Endometrium (tissue), 2 donors: ENCODE data around the gene PRKAR1A.
A peak's percentile ranks its signal among the peaks of the same experiment; 100 is the strongest.
"Not testable (repeated sequence)": the region's sequence is repeated elsewhere in the genome, so short reads cannot be mapped to it uniquely, and the experiment has no call there.

Experiments used
- FAIRE-seq: peaks from 2 replicates; lab custom pipeline; 2012; peaks lifted over from hg19 to GRCh38; lab: Jason Lieb, UNC
- donor health status: control.
- donor health status: control.

Gene PRKAR1A

GRCh38 chr17:68511671-68512246 is 471 bp upstream of the PRKAR1A start:
- no peak for FAIRE-seq

- no peak for FAIRE-seq
These were observed 787 bp downstream of the PRKAR1A start for GRCh38 chr17:68512960-68513474.

- FAIRE-seq: no peak
These were observed 1.7 kb downstream of the PRKAR1A start for GRCh38 chr17:68513932-68514331.

DNA sequence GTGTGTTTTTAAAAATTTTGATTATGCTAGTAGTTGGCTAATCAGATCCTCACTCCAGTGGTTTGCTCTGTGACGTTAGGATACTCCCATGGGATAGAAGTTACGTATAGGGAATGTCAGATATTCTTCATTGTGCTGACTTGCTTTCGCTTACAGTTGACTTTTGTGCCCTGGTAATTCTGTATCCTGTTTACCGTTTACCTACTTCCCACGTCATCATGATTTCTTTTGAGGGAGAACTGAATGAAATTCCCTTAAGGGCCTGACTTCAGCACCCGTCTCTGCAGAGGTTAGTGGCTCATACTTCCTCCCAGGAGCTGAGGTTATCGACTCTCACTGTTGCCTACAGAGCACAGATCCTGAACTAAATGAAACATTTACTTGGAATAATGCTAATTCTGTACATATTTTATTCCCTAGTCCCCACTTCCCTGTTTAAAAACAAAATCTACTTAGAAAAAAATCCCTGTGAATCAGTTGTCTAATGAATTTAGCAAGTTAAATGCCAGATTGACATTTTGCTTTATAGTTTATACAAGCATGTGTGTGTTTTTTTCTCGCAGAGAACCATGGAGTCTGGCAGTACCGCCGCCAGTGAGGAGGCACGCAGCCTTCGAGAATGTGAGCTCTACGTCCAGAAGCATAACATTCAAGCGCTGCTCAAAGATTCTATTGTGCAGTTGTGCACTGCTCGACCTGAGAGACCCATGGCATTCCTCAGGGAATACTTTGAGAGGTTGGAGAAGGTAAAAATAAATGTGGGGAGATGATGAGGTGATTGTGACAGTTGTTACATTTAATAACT is 2.8 kb downstream of the PRKAR1A start:
- no peak for FAIRE-seq

- FAIRE-seq: no peak
These were observed 4.5 kb downstream of the PRKAR1A start for GRCh38 chr17:68516732-68517131.

- FAIRE-seq: not testable (repeated sequence)
These were observed 5.4 kb downstream of the PRKAR1A start for GRCh38 chr17:68517605-68518004.

GRCh38 chr17:68518063-68518815 is 6.0 kb downstream of the PRKAR1A start:
- FAIRE-seq: no peak

DNA sequence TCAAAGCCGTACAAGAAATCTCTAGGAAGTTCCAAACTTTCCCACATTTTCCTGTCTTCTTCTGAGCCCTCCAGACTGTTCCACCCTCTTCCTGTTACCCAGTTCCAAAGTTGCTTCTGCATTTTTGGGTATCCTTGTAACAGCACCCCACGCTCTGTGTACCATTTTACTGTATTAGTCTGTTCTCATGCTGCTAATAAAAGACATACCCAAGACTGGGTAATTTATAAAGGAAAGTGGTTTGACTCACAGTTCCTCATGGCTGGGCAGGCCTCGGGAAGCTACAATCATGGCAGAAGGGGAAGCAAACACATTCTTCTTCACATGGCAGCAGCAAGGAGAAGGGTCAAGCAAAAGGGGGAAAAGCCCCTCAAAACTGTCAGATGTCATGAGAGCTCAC is 6.8 kb downstream of the PRKAR1A start:
- not testable (repeated sequence) for FAIRE-seq

- no peak for FAIRE-seq
These were observed 7.7 kb downstream of the PRKAR1A start for GRCh38 chr17:68519911-68520310.

DNA sequence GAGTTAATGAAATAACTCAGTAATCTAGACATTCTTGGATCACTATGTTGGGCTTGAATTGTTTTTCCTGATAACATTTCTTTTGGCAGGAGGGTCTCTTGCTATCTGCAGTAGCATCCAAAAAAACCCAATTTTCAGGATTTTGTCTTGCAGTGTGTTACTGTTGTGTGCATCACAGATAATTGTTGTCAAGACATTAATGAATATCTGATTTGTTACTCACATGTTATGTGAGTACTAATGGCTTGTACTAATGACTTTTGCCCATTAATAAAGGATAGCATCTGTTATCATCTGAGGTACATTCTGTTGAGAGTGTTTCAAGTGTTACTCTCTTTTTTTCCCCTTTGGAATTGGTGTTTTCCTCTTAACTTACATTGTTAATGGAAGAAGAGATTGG is 10.0 kb downstream of the PRKAR1A start:
- FAIRE-seq: no peak

- FAIRE-seq: no peak
These were observed 14.3 kb downstream of the PRKAR1A start for GRCh38 chr17:68526548-68526947.

DNA sequence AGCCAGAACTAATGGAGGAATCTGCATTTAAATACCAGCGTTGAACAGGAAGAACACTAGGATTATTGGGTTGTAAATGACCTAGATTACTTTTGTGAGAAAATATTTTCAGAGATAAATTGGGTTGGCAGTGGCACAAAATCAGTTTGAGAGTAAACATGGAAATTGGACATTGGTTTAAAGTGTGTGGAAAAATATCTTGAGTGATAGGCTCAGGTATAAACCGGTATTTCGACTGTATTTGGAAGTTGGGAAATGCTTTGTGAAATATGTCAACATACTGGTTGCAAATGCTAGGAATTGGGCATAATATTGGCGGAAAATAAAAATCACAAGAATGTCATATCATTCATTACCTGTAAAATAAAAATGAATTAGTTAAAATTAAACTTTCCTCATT is 15.1 kb downstream of the PRKAR1A start:
- no peak for FAIRE-seq

GRCh38 chr17:68531252-68531651 is 19.0 kb downstream of the PRKAR1A start:
- FAIRE-seq: no peak

- FAIRE-seq: no peak
These were observed 20.6 kb downstream of the PRKAR1A start for GRCh38 chr17:68532826-68533225.

- peak; percentile 33 for FAIRE-seq
These were observed 21.9 kb downstream of the PRKAR1A start for GRCh38 chr17:68533887-68534694.

GRCh38 chr17:68534695-68535088 is 22.5 kb downstream of the PRKAR1A start:
- FAIRE-seq: no peak

DNA sequence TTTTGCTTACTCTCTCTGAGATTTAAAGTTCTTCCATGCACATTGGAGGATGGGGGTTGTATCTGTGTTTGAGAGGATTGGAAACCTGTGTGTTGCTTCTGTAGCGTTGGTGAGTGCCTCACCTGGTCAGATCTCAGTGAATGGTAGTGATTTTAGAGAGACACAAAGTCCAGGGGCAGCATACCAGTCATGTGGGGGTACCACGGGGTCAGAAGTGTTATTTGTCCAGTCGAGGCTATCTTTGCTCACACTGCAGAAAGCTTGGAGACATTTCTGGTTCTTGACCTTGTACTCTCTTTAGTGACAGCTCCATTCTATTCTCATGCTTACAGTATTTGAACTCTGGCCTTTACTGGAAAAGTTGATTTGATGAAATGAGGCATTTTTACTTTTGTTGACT is 23.7 kb downstream of the PRKAR1A start:
- FAIRE-seq: no peak

DNA sequence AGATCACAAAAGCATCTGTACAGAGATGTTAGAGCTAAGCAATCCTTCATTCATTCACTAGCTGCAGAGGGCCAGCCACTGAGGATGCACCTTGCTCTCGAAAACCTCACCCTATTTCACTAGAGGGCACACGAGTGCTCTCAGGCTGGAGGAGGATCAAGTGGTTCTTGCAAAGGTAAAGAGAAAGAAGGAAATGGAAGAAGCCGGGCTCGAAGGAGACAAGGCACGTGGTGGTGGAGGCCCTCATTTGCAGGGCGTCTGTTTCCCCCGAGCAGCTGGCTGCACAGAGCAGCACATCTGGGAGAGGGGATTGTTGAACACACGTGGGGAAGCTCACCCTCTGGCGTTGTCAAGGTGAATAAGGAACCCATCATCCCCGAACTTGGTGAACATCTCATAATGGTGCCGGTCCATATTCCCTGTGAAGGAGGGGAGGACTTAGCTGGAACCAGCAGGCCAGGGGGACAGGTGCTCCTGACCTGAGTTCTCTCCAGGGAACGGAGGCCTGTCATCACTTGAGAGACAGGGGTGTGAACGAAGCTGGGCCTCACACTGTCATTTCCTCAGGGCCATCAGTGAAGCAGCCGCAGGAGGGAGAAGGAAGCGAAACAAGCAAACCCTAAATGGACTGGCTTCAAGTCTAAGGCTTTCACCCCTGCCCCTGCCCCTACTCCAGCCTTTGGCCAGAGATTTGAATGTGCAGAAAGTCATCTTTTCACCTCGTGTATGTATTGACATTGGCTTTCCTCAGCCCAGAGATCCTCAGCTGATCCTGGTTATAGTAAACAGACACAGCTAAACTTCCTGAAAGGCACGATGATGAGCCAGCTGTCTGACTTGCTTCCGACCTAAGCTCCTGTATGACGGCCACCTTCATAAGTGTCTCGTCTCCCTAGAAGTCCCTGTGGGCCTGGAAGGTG is 27.6 kb downstream of the PRKAR1A start:
- no peak for FAIRE-seq

DNA sequence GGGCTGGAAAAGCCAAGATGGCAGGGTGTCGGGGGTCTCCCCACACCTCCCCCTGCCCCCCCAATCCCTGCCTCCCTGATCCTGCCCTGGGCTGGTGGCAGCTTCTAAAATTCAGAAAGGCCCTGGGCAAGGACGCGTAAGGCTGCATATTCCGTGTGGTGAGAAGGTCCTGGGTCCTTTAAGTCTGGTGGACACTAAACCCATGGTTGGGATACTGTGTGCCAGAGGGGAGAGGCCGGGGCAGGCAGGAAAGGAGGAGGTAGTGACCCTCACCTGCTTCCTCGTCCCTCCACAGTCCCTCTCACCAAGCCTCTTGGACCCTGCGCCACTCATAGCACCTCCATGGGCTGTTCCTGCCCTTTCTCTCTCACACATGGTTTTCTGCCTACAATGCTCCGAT is 28.8 kb downstream of the PRKAR1A start:
- FAIRE-seq: no peak

GRCh38 chr17:68541816-68542215 is 29.6 kb downstream of the PRKAR1A start:
- no peak for FAIRE-seq
